Measurements from ENCODE around the gene CACNA2D1. TPM values are rescaled to one million over a fixed set of nuclear protein-coding genes. Genes with fewer than 3 reads are reported as not detected.

The CACNA2D1 gene
- total RNA-seq, 4 donors from 2014 or later: 3.0 to 15.7 (median 8.6) TPM

DNA sequence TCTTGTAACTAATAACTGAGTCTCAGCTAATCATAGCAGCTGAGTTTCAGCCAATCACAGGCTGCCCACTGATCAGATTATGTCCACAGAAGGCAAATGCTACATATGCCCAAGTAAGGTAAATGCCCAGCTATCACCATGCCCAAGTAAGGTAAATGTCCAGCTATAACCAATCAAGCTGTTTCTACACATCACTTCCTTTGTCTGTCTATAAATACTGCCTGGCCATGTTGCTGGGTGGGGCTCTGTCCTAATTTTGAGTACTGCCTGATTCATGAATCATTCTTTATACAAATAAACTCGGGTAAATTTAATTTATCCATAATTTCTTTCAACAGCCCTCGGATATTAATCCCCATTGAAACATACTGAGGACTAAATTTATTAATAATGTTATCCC lies 312.4 kb downstream of the CACNA2D1 start:
- TF ChIP-seq, protein P1, sequence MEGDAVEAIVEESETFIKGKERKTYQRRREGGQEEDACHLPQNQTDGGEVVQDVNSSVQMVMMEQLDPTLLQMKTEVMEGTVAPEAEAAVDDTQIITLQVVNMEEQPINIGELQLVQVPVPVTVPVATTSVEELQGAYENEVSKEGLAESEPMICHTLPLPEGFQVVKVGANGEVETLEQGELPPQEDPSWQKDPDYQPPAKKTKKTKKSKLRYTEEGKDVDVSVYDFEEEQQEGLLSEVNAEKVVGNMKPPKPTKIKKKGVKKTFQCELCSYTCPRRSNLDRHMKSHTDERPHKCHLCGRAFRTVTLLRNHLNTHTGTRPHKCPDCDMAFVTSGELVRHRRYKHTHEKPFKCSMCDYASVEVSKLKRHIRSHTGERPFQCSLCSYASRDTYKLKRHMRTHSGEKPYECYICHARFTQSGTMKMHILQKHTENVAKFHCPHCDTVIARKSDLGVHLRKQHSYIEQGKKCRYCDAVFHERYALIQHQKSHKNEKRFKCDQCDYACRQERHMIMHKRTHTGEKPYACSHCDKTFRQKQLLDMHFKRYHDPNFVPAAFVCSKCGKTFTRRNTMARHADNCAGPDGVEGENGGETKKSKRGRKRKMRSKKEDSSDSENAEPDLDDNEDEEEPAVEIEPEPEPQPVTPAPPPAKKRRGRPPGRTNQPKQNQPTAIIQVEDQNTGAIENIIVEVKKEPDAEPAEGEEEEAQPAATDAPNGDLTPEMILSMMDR (IDR thresholded peaks at IDR 0.05): no peak
- no peak for TF ChIP-seq POLR2A (IDR thresholded peaks at IDR 0.05)
- WGBS, 2 donors: 37 to 49% methylated on average over 2 of the region's 2 CpGs
- H3K4me3 ChIP-seq (ENCODE audit: low read depth, poor library complexity, severe bottlenecking): no peak overlapping the region
- no peak for DNase-seq (ENCODE audit: low spot score in 2 of 2)
- intact Hi-C loops (cut with DNase I; ENCODE audit: low total_unique reads): no loop called here

GRCh38 chr7:82129091-82129490 lies 314.5 kb downstream of the CACNA2D1 start:
- DNase-seq (ENCODE audit: low spot score in 2 of 2): no peak
- TF ChIP-seq, protein P1 (IDR thresholded peaks at IDR 0.05): no peak
- no peak for TF ChIP-seq POLR2A (IDR thresholded peaks at IDR 0.05)
- intact Hi-C loops (cut with DNase I; ENCODE audit: low total_unique reads): no loop called here
- H3K4me3 ChIP-seq (ENCODE audit: low read depth, poor library complexity, severe bottlenecking): no peak overlapping the region

DNA sequence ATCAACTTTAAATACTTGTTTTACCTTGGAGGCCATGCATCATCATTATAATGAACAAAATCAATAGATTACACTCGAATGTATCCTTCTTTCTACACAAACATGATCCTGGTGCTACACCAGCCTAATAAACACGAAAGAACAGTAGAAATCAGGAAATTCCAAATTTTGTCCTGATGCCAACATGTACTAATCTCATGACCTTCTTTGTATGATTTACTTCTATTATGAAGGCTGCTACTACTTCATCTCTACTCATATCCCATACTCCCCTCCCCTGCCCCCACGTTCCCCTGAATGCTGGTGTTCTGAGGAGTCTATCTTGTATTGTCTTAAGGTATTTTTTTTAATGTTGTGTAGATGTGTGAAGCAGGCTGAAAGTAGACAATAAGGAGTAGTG lies 315.0 kb downstream of the CACNA2D1 start:
- intact Hi-C loops (cut with DNase I; ENCODE audit: low total_unique reads): no loop called here
- no peak for TF ChIP-seq POLR2A (IDR thresholded peaks at IDR 0.05)
- TF ChIP-seq, protein P1 (IDR thresholded peaks at IDR 0.05): no peak
- H3K4me3 ChIP-seq (ENCODE audit: low read depth, poor library complexity, severe bottlenecking): no peak overlapping the region
- DNase-seq (ENCODE audit: low spot score in 2 of 2): no peak
- WGBS, 2 donors: 71 to 74% methylated on average over 3 of the region's 3 CpGs

- no peak for DNase-seq (ENCODE audit: low spot score in 2 of 2)
- WGBS, 2 donors: 85 to 89% methylated on average over 1 of the region's 1 CpG
- H3K4me3 ChIP-seq (ENCODE audit: low read depth, poor library complexity, severe bottlenecking): no peak overlapping the region
- intact Hi-C loops (cut with DNase I; ENCODE audit: low total_unique reads): no loop called here
- TF ChIP-seq, protein P1 (IDR thresholded peaks at IDR 0.05): no peak
- no peak for TF ChIP-seq POLR2A (IDR thresholded peaks at IDR 0.05)
Observed at GRCh38 chr7:82126576-82126975, 317.0 kb downstream of the CACNA2D1 start.

DNA sequence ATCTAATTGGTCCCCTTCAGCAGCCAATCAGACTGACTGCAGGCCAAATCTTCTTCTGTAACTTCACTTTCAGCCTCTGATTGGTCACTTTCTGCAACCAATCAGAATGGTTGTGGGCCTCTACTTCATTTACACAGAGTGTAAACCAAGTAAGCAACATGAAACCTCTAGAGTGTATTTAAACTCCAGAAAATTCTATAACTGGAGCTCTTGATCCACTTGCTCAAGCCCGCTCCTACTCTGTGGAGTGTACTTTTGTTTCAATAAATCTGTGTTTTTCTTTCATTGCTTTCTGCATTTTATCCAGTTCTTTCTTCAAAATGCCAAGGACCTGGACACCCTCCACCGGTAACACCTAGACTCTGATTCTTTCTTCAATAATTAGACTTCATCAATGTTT lies 319.1 kb downstream of the CACNA2D1 start:
- WGBS, 2 donors: 70 to 95% methylated on average over 2 of the region's 2 CpGs
- no peak overlapping the region for H3K4me3 ChIP-seq (ENCODE audit: low read depth, poor library complexity, severe bottlenecking)
- intact Hi-C loops (cut with DNase I; ENCODE audit: low total_unique reads): no loop called here
- DNase-seq (ENCODE audit: low spot score in 2 of 2): no peak
- TF ChIP-seq, protein P1 (IDR thresholded peaks at IDR 0.05): no peak
- TF ChIP-seq POLR2A (IDR thresholded peaks at IDR 0.05): no peak

DNA sequence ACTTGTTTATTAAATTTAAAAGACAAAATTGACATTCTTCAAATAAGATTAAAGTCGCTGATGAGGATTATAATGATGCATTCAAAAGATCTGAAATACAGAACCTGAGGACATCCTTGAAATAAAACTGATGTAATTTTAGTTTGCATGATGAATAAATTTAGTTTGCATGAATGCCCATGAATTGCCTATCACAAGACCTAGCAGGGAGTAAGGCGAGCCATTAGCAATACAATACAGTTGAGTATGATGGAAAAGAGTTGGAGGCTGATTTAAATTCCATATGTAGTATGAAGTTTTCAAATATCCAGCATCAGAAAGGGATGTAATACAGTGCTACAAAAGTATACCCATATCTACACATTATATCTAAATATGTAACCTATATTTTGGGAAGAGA lies 321.3 kb downstream of the CACNA2D1 start:
- 94% methylated on average over 2 of the region's 2 CpGs for WGBS, 2 donors
- TF ChIP-seq, protein P1 (IDR thresholded peaks at IDR 0.05): no peak
- no peak for TF ChIP-seq POLR2A (IDR thresholded peaks at IDR 0.05)
- intact Hi-C loops (cut with DNase I; ENCODE audit: low total_unique reads): no loop called here
- no peak for DNase-seq (ENCODE audit: low spot score in 2 of 2)
- H3K4me3 ChIP-seq (ENCODE audit: low read depth, poor library complexity, severe bottlenecking): no peak overlapping the region
